Psoas muscle (tissue), 8 donors: ENCODE data around the gene MAML3. TPM values are rescaled to one million over a fixed set of nuclear protein-coding genes. Genes with fewer than 3 reads are reported as not detected.

Experiments used
- ATAC-seq, 4 donors: fragments of 200-7000 bp; cut with Tn5 transposase; one replicate each; pipeline ENCODE4 v1.9.1; 2020; ENCODE audit warnings: moderate library complexity in 3 of 4, mild to moderate bottlenecking in 2 of 4
- DNase-seq, 2 donors: peaks; one replicate each; pipeline ENCODE4 v3.0.0-alpha.2; 2020
- H3K27ac ChIP-seq: fragments of 200-600 bp; one replicate; pipeline ENCODE4 v1.8.0; 2022
- H3K27me3 ChIP-seq, 3 donors: fragments of 200-600 bp in 1 of 3; one replicate each; pipeline versions ENCODE4 v1.6.1 to v1.8.0; 2013 to 2022; ENCODE audit warnings: low read length in 2 of 3, mild to moderate bottlenecking in 2 of 3, moderate library complexity in 1 of 3; ENCODE audit not compliant: insufficient read depth in 3 of 3
- H3K36me3 ChIP-seq, 2 donors: fragments of 200-600 bp in 1 of 2; one replicate each; pipeline versions ENCODE4 v1.6.1 to v1.8.0; 2013 to 2022; ENCODE audit warnings: low read depth in 1 of 2, mild to moderate bottlenecking in 1 of 2, moderate library complexity in 1 of 2; ENCODE audit not compliant: insufficient read depth in 1 of 2
- H3K4me1 ChIP-seq: fragments of 200-600 bp; one replicate; pipeline ENCODE4 v1.8.0; 2022
- H3K4me3 ChIP-seq: fragments of 200-600 bp; one replicate; pipeline ENCODE4 v1.8.0; 2022; ENCODE audit warnings: mild to moderate bottlenecking
- H3K9me3 ChIP-seq: fragments of 200-600 bp; one replicate; pipeline ENCODE4 v1.8.0; 2022
- WGBS, 3 donors: extraction: QIAGEN DNeasy Blood & Tissue Kit; methylation state at CpG; one replicate each; pipeline versions ENCODE4 v1.1.6 to v1.1.7; 2013; 5-methylcytosine and 5-hydroxymethylcytosine counted together
- intact Hi-C, 2 donors: fragments of 100-400 bp; cut with DNase I; formaldehyde crosslinking; loops; one replicate each; pipeline versions ENCODE4 v1.11.0 to v1.14.2; 2022
- polyA plus RNA-seq, 3 donors: library from polyadenylated mRNA; stranded (reverse); fragments of 200-250 nt; gene quantifications; one replicate each; pipeline ENCODE4 v1.2.3, GENCODE V29; 2013
- total RNA-seq, 4 donors: library from RNA; stranded (reverse); fragmentation: NEBNext Ultra II Directional in 2 of 4; extraction: Animal tissue kit (Norgen Biotek cat#: 25700) in 2 of 4; gene quantifications; one replicate each; pipeline versions ENCODE4 v1.2.1 to v1.2.4, GENCODE V29; 2021 to 2023
- TF ChIP-seq, protein P1 (sequence below): fragments of 200-600 bp; IDR thresholded peaks from one replicate; pipeline ENCODE4 v1.8.0; 2022; ENCODE audit warnings: antibody characterized with exemption
- donor health status: healthy with polysubstance abuse.
- donor health status: DM: no; HTN: no; CAD: no; lungs with moderate emphysema.
- donor health status: Bipolar disorder and iron deficiency.
- donor health status: healthy.
- donor health status: DM: yes; HTN: yes; CAD: no.
- donor health status: DM: no; HTN: no; CAD: no.
- donor health status: DM: no; HTN: no; CAD: no.
- donor health status: DM: yes; HTN: yes; CAD: no.

MAML3 gene
- total and polyA plus RNA-seq, 7 donors, result 0.43 to 2.7 (median 0.74) TPM

DNA sequence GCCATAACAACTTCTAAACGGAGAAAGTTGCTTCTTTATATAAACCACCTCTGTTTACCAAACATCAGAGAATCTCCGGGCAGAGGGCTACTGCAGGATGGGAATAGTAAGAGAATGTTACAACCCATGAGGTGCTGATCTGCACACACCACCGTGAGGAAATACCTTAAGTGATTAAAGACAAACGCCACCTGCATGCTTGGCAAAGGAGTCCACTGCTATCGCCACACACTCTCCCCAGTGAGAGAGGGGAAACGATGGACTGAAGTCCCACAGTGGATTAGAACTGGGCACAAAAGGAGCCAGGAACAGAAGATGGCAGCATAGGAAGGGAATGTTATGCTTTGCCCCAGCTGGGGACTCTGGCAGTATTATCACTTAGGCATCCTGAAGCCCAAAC is 15.6 kb downstream of the MAML3 start:
- WGBS, 3 donors, result 37 to 61% (median 40%) methylated on average over 6 of the region's 6 CpGs
- no peak overlapping the region for H3K27ac ChIP-seq
- peak in 2 of 4 donors; percentile 40 to 62 for ATAC-seq
- H3K4me3 ChIP-seq, result no peak overlapping the region
- H3K9me3 ChIP-seq, result no peaks in the 10 kb centered on the region
- no peaks in the 10 kb centered on the region for H3K36me3 ChIP-seq
- TF ChIP-seq, protein P1, sequence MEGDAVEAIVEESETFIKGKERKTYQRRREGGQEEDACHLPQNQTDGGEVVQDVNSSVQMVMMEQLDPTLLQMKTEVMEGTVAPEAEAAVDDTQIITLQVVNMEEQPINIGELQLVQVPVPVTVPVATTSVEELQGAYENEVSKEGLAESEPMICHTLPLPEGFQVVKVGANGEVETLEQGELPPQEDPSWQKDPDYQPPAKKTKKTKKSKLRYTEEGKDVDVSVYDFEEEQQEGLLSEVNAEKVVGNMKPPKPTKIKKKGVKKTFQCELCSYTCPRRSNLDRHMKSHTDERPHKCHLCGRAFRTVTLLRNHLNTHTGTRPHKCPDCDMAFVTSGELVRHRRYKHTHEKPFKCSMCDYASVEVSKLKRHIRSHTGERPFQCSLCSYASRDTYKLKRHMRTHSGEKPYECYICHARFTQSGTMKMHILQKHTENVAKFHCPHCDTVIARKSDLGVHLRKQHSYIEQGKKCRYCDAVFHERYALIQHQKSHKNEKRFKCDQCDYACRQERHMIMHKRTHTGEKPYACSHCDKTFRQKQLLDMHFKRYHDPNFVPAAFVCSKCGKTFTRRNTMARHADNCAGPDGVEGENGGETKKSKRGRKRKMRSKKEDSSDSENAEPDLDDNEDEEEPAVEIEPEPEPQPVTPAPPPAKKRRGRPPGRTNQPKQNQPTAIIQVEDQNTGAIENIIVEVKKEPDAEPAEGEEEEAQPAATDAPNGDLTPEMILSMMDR, result no peak
- H3K27me3 ChIP-seq, result no peaks in the 10 kb centered on the region
- no peaks in the 10 kb centered on the region for H3K4me1 ChIP-seq
- intact Hi-C loops, result no loop called here
- DNase-seq, result no peak

DNA sequence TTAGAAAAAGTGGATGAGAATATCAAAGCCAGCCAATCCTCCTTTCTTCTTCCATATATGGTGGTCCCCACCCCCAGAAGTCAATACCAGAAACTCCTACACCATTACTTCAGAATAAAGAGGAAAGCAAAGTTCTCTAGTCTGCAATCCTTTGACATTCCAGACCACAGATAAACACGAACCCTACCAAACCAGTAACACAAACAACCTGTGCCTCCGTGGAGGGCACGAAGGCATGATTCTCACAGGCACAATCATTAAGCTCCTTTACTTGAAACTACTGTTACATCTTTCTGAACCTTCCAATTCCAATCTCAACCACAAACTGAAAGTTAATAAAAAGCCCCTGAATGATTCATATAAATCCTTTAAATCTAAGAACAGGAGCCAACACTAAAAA is 16.3 kb downstream of the MAML3 start:
- H3K27ac ChIP-seq, result no peak overlapping the region
- no peak overlapping the region for H3K4me3 ChIP-seq
- H3K9me3 ChIP-seq, result no peaks in the 10 kb centered on the region
- DNase-seq (no peak), ATAC-seq (no peak)
- WGBS, 3 donors, result 63 to 71% (median 63%) methylated on average over 3 of the region's 3 CpGs
- intact Hi-C loops, result no loop called here
- no peaks in the 10 kb centered on the region for H3K27me3 ChIP-seq
- no peaks in the 10 kb centered on the region for H3K36me3 ChIP-seq
- TF ChIP-seq, protein P1, result no peak
- H3K4me1 ChIP-seq, result no peaks in the 10 kb centered on the region

DNA sequence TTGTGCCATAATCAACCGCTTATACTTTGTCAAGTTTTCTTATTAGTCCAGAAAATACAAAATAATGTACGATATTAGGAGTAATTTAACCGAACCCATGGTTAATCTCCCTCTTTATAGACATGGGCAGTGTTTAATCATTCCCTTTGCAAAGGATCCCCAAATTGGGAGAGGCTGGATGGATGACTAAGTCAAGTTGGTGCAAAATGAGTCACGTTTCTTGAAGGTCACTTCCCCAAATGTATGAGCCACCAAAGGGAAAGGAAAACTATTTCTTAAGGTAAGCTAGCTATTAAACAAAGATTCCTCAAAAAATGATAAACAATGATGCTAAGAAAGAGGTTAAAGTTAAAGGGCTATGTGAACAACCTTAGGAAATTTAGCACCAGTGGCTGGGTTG is 17.5 kb downstream of the MAML3 start:
- Histone ChIP-seq H3K9me3 (no peaks in the 10 kb centered on the region), H3K27me3 (no peaks in the 10 kb centered on the region), H3K36me3 (no peaks in the 10 kb centered on the region), H3K4me3 (no peak overlapping the region), H3K4me1 (no peaks in the 10 kb centered on the region), H3K27ac (no peak overlapping the region)
- no peak for DNase-seq
- TF ChIP-seq, protein P1, result no peak
- ATAC-seq, result no peak
- WGBS, 3 donors, result 92 to 94% (median 93%) methylated on average over 4 of the region's 4 CpGs
- intact Hi-C loops, result no loop called here

DNA sequence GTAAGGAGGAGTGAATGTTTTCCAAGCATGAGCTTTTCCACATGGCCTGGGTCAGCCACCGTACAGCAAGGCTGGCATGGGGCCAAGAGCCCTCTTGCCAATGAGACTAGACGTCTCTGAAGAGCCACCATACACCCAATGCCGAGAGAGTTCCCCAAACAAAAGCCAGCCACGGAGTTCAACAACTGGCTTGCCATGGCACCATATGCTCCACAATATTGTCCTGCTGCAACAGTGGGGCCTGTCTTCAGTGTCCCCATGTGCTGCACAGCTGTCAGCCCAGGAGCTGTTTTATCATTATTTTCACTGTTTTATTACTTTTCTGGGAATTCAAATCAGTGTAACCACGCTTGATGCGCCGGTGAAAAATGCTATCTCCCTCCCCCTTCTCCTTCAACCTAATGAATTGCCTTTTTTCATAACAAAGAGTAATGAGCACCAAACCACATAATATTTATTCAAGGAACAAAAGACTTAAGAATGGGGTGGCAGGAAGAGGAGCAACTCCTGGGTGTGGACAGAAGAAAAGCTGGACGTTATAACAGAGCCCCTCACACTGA is 18.4 kb downstream of the MAML3 start:
- TF ChIP-seq, protein P1, result no peak
- Histone ChIP-seq H3K9me3 (no peaks in the 10 kb centered on the region), H3K27me3 (no peaks in the 10 kb centered on the region), H3K4me3 (no peak overlapping the region), H3K36me3 (no peaks in the 10 kb centered on the region), H3K4me1 (no peaks in the 10 kb centered on the region), H3K27ac (no peak overlapping the region)
- intact Hi-C loops, result no loop called here
- DNase-seq, result peak; percentile 39 to 62
- peak in 1 of 4 donors; percentile 28 for ATAC-seq
- WGBS, 3 donors, result 27 to 38% (median 29%) methylated on average over 8 of the region's 8 CpGs
